Myocyte (in vitro differentiated cells): ENCODE results near the gene FBXL14. TPM values are rescaled to one million over a fixed set of nuclear protein-coding genes. Genes with fewer than 3 reads are reported as not detected.

Experiments used
- DNase-seq: peaks from one replicate; pipeline ENCODE4 v3.0.0-alpha.2; 2012; ENCODE audit warnings: low read depth
- total RNA-seq: library from RNA; depleted of rRNA; stranded (reverse); fragments of >200 nt; gene quantifications from 2 replicates; pipeline ENCODE4 v1.2.3, GENCODE V29; 2014

Gene FBXL14
- total RNA-seq, 1 donor from 2014 or later, result 8.1 TPM

GRCh38 chr12:1593174-1594005, 991 bp downstream of the FBXL14 start:
- no peak for DNase-seq

GRCh38 chr12:1592444-1593173, 1.8 kb downstream of the FBXL14 start:
- no peak for DNase-seq

- DNase-seq, result no peak
Observed at GRCh38 chr12:1591543-1591942, 2.8 kb downstream of the FBXL14 start.

GRCh38 chr12:1591034-1591433, 3.3 kb downstream of the FBXL14 start:
- DNase-seq, result no peak

- peak; percentile 44 for DNase-seq
Observed at GRCh38 chr12:1590221-1590979, 4.0 kb downstream of the FBXL14 start.

GRCh38 chr12:1588575-1588947, 5.8 kb downstream of the FBXL14 start:
- no peak for DNase-seq

GRCh38 chr12:1587927-1588574, 6.3 kb downstream of the FBXL14 start:
- no peak for DNase-seq

- DNase-seq, result no peak
Observed at GRCh38 chr12:1584326-1584725, 10.1 kb downstream of the FBXL14 start.

- DNase-seq, result peak; percentile 85
Observed at GRCh38 chr12:1583421-1584078, 10.8 kb downstream of the FBXL14 start.

- no peak for DNase-seq
Observed at GRCh38 chr12:1582709-1583050, 11.7 kb downstream of the FBXL14 start.

- no peak for DNase-seq
Observed at GRCh38 chr12:1581973-1582708, 12.2 kb downstream of the FBXL14 start.

- DNase-seq, result no peak
Observed at GRCh38 chr12:1580526-1580925, 13.9 kb downstream of the FBXL14 start.

GRCh38 chr12:1579651-1580435, 14.5 kb downstream of the FBXL14 start:
- DNase-seq, result no peak

GRCh38 chr12:1576410-1577241, 17.8 kb downstream of the FBXL14 start:
- DNase-seq, result no peak

GRCh38 chr12:1575408-1576401, 18.7 kb downstream of the FBXL14 start:
- DNase-seq, result no peak

GRCh38 chr12:1574865-1575259, 19.5 kb downstream of the FBXL14 start:
- no peak for DNase-seq
